Sciatic nerve (tissue), 1 donor: Measurements from ENCODE around the gene CPNE4. TPM values are rescaled to one million over a fixed set of nuclear protein-coding genes. Genes with fewer than 3 reads are reported as not detected.

Experiments
- microRNA-seq: library from miRNA; unstranded; fragments of <30 nt; microRNA quantifications from one replicate; pipeline ENCODE4 v1.2.0, GENCODE V29; 2020
- total RNA-seq: library from RNA; stranded (reverse); fragmentation: NEBNext Ultra II Directional; extraction: Animal tissue kit (Norgen Biotek cat#: 25700); gene quantifications from one replicate; pipeline ENCODE4 v1.2.1, GENCODE V29; 2021
- donor health status: DM: no; HTN: no; CAD: no.

Gene CPNE4
- total RNA-seq, 1 donor from 2014 or later: 0.18 TPM

Small RNA genes within 50 kb of the gene (microRNA-seq; reads per million reads assigned to microRNA genes)
- gene MIR5704: not detected
